ENCODE data around the gene DLG2. TPM values are rescaled to one million over a fixed set of nuclear protein-coding genes. Genes with fewer than 3 reads are reported as not detected.

The DLG2 gene
- total RNA-seq, 1 donor from 2014 or later = 0.26 TPM

- no peaks in the 10 kb centered on the region for H3K27me3 ChIP-seq (ENCODE audit: control insufficient read depth, insufficient read depth, low read length)
- peak; percentile 87 for DNase-seq (ENCODE audit: low read depth)
- no peak for FAIRE-seq
- no peak for TF ChIP-seq CTCF (IDR thresholded peaks at IDR 0.05; ENCODE audit: insufficient read depth, low read length, severe bottlenecking)
- no peak overlapping the region for H3K4me3 ChIP-seq (ENCODE audit: low read depth, low read length)
- no peaks in the 10 kb centered on the region for H3K36me3 ChIP-seq (ENCODE audit: control insufficient read depth, insufficient read depth, low read length)
Measured at GRCh38 chr11:84870486-84870885, 756.7 kb downstream of the DLG2 start.

GRCh38 chr11:84866922-84867321, 760.2 kb downstream of the DLG2 start:
- FAIRE-seq = no peak
- H3K4me3 ChIP-seq (ENCODE audit: low read depth, low read length) = no peak overlapping the region
- no peaks in the 10 kb centered on the region for H3K27me3 ChIP-seq (ENCODE audit: control insufficient read depth, insufficient read depth, low read length)
- no peak for DNase-seq (ENCODE audit: low read depth)
- TF ChIP-seq CTCF (IDR thresholded peaks at IDR 0.05; ENCODE audit: insufficient read depth, low read length, severe bottlenecking) = no peak
- no peaks in the 10 kb centered on the region for H3K36me3 ChIP-seq (ENCODE audit: control insufficient read depth, insufficient read depth, low read length)

GRCh38 chr11:84865791-84866535, 761.2 kb downstream of the DLG2 start:
- TF ChIP-seq CTCF (IDR thresholded peaks at IDR 0.05; ENCODE audit: insufficient read depth, low read length, severe bottlenecking) = no peak
- Histone ChIP-seq H3K4me3 (ENCODE audit: low read depth, low read length) (no peak overlapping the region), H3K36me3 (ENCODE audit: control insufficient read depth, insufficient read depth, low read length) (no peaks in the 10 kb centered on the region), H3K27me3 (ENCODE audit: control insufficient read depth, insufficient read depth, low read length) (no peaks in the 10 kb centered on the region)
- DNase-seq (ENCODE audit: low read depth) (no peak), FAIRE-seq (no peak)

- DNase-seq (ENCODE audit: low read depth) (no peak), FAIRE-seq (no peak)
- no peaks in the 10 kb centered on the region for H3K27me3 ChIP-seq (ENCODE audit: control insufficient read depth, insufficient read depth, low read length)
- H3K36me3 ChIP-seq (ENCODE audit: control insufficient read depth, insufficient read depth, low read length) = no peaks in the 10 kb centered on the region
- H3K4me3 ChIP-seq (ENCODE audit: low read depth, low read length) = no peak overlapping the region
- no peak for TF ChIP-seq CTCF (IDR thresholded peaks at IDR 0.05; ENCODE audit: insufficient read depth, low read length, severe bottlenecking)
Measured at GRCh38 chr11:84865257-84865656, 761.9 kb downstream of the DLG2 start.

GRCh38 chr11:84857746-84858145, 769.4 kb downstream of the DLG2 start:
- no peak for FAIRE-seq
- Histone ChIP-seq H3K4me3 (ENCODE audit: low read depth, low read length) (no peak overlapping the region), H3K36me3 (ENCODE audit: control insufficient read depth, insufficient read depth, low read length) (no peaks in the 10 kb centered on the region), H3K27me3 (ENCODE audit: control insufficient read depth, insufficient read depth, low read length) (no peaks in the 10 kb centered on the region)
- no peak for TF ChIP-seq CTCF (IDR thresholded peaks at IDR 0.05; ENCODE audit: insufficient read depth, low read length, severe bottlenecking)
- peak; percentile 79 for DNase-seq (ENCODE audit: low read depth)

Data from bronchial epithelial cell (primary cell).